Fibroblast of mammary gland (primary cell): ENCODE measurements around the gene SCD5.

Experiments used
- DNase-seq: peaks from one replicate; pipeline ENCODE4 v3.0.0-alpha.2; 2010; ENCODE audit warnings: low read depth
- H3K4me3 ChIP-seq: 2 replicates; pipeline ENCODE4 v1.5.1; 2011; ENCODE audit warnings: low read depth, mild to moderate bottlenecking, low read length, moderate library complexity; ENCODE audit not compliant: control insufficient read depth
- CTCF ChIP-seq: conservative IDR thresholded peaks from 2 replicates; pipeline ENCODE4 v1.5.1; 2011; ENCODE audit warnings: low read depth, low read length, inconsistent platforms; ENCODE audit not compliant: control insufficient read depth, insufficient read depth

Gene SCD5

GRCh38 chr4:82754513-82755165 is 44.0 kb downstream of the SCD5 start:
- no peak for TF ChIP-seq CTCF
- no peak overlapping the region for H3K4me3 ChIP-seq
- no peak for DNase-seq

GRCh38 chr4:82753725-82754410 is 44.7 kb downstream of the SCD5 start:
- DNase-seq: no peak
- TF ChIP-seq CTCF: no peak
- H3K4me3 ChIP-seq: no peak overlapping the region

- no peak for TF ChIP-seq CTCF
- no peak for DNase-seq
- H3K4me3 ChIP-seq: no peak overlapping the region
These were observed 45.4 kb downstream of the SCD5 start for GRCh38 chr4:82753238-82753637.

- H3K4me3 ChIP-seq: no peak overlapping the region
- no peak for DNase-seq
- no peak for TF ChIP-seq CTCF
These were observed 49.7 kb downstream of the SCD5 start for GRCh38 chr4:82748810-82749470.

- TF ChIP-seq CTCF: no peak
- H3K4me3 ChIP-seq: no peak overlapping the region
- DNase-seq: no peak
These were observed 50.7 kb downstream of the SCD5 start for GRCh38 chr4:82747686-82748575.
